Ovary (tissue), 9 donors: ENCODE data around the gene KCND3. TPM values are rescaled to one million over a fixed set of nuclear protein-coding genes. Genes with fewer than 3 reads are reported as not detected.

ENCODE experiments used
- DNase-seq, 5 donors: peaks; one replicate each; pipeline ENCODE4 v3.0.0-alpha.2; 2019 to 2020
- H3K27ac ChIP-seq, 2 donors: fragments of 200-600 bp; one replicate each; pipeline versions ENCODE4 v1.5.1 to v1.8.0; 2019 to 2022
- H3K27me3 ChIP-seq: fragments of 200-600 bp; one replicate; pipeline ENCODE4 v1.8.0; 2022
- H3K36me3 ChIP-seq: fragments of 200-600 bp; sonication (generic); one replicate; pipeline ENCODE4 v1.5.1; 2019
- H3K4me1 ChIP-seq: one replicate; pipeline ENCODE4 v1.8.1; 2013; ENCODE audit warnings: mild to moderate bottlenecking, moderate library complexity; ENCODE audit not compliant: insufficient read depth
- H3K4me3 ChIP-seq: fragments of 200-600 bp; sonication (generic); one replicate; pipeline ENCODE4 v1.5.1; 2017
- H3K9me3 ChIP-seq, 2 donors: fragments of 200-600 bp in 1 of 2; sonication (generic) in 1 of 2; one replicate each; pipeline versions ENCODE4 v1.5.1 to v1.8.1; 2013 to 2019; ENCODE audit warnings: mild to moderate bottlenecking in 1 of 2, moderate library complexity in 1 of 2
- EP300 ChIP-seq: sonication (generic); formaldehyde crosslinking; IDR thresholded peaks from one replicate; pipeline ENCODE4 v1.6.1; 2017; ENCODE audit warnings: antibody characterized with exemption
- POLR2A ChIP-seq: fragments of 450-650 bp; IDR thresholded peaks from one replicate; pipeline ENCODE4 v1.6.1; 2017; ENCODE audit warnings: antibody characterized with exemption, mild to moderate bottlenecking, moderate library complexity
- WGBS, 3 donors: extraction: QIAGEN DNeasy Blood & Tissue Kit in 1 of 3; methylation state at CpG; one replicate each; pipeline versions ENCODE4 v1.1.5 to v1.1.7; 2013 to 2017; 5-methylcytosine and 5-hydroxymethylcytosine counted together
- intact Hi-C, 4 donors: fragments of 100-400 bp; cut with DNase I; formaldehyde crosslinking; loops; one replicate each; pipeline versions ENCODE4 v1.11.0 to v1.15.1; 2022 to 2023
- polyA plus RNA-seq, 2 donors: library from polyadenylated mRNA; stranded (reverse); fragments of 200-250 nt in 1 of 2; fragments of 350-450 nt in 1 of 2; fragmentation: Illumina TruSeq in 1 of 2; extraction: RNeasy Lipid Tissue Mini Kit (QIAGEN cat#74804) in 1 of 2; gene quantifications; one replicate each; pipeline ENCODE4 v1.2.3, GENCODE V29; 2013 to 2014
- total RNA-seq, 7 donors: library from RNA; depleted of rRNA in 2 of 7; stranded (reverse); fragments of >200 nt in 2 of 7; fragmentation: NEBNext Ultra II Directional in 3 of 7; extraction: Animal tissue kit (Norgen Biotek cat#: 25700) in 3 of 7; gene quantifications; one replicate each; pipeline versions ENCODE4 v1.1.0 to v1.2.4, GENCODE V29; 2016 to 2023
- TF ChIP-seq, protein P1 (sequence below), 3 donors: fragments of 450-650 bp in 2 of 3; fragments of 200-600 bp in 1 of 3; IDR thresholded peaks; one replicate each; pipeline versions ENCODE4 v1.5.1 to v1.8.0; 2016 to 2022; ENCODE audit warnings: antibody characterized with exemption in 3 of 3, mild to moderate bottlenecking in 1 of 3
- donor health status: DM: no; HTN: no; CAD: no; lungs with moderate emphysema.
- donor health status: DM: no; HTN: no; CAD: no.
- donor health status: Bipolar disorder and iron deficiency.
- donor health status: DM: yes; HTN: yes; CAD: no.
- donor health status: DM: no; HTN: no; CAD: no.
- donor health status: DM: yes; HTN: yes; CAD: no.

The KCND3 gene
- total and polyA plus RNA-seq, 9 donors: 0.15 to 6.5 (median 0.60) TPM

DNA sequence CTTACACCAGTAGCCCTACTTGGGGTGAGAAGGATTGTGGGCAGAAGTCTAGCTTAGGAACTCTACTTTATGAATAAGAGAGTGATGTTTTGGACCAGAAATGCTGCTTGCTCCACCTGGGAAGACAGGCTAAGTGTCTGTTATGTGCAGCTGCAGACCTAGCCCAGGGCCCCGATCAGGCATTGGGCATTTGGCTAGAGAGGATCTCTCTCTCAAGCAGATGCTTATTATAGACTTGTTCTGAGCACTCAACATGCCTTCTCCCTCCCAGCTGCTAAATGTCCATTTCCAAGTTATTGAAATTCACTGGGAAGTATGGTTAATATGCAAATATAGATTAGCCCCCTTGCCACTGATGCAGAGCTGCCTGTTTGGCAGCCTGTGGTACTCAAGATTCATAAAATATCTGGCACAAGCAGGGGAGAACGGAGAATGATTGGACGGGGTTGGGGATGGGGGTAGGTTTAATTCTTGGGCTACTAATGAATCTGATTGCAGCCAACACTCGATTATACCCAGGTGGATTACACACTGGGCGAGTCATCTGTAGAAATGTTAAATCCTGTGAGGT lies 115.9 kb downstream of the KCND3 start:
- Histone ChIP-seq H3K4me1 (no peaks in the 10 kb centered on the region), H3K27me3 (no peaks in the 10 kb centered on the region), H3K4me3 (no peak overlapping the region), H3K36me3 (no peaks in the 10 kb centered on the region), H3K27ac (no peak overlapping the region), H3K9me3 (no peaks in the 10 kb centered on the region)
- TF ChIP-seq POLR2A (no peak), EP300 (no peak)
- TF ChIP-seq, protein P1, sequence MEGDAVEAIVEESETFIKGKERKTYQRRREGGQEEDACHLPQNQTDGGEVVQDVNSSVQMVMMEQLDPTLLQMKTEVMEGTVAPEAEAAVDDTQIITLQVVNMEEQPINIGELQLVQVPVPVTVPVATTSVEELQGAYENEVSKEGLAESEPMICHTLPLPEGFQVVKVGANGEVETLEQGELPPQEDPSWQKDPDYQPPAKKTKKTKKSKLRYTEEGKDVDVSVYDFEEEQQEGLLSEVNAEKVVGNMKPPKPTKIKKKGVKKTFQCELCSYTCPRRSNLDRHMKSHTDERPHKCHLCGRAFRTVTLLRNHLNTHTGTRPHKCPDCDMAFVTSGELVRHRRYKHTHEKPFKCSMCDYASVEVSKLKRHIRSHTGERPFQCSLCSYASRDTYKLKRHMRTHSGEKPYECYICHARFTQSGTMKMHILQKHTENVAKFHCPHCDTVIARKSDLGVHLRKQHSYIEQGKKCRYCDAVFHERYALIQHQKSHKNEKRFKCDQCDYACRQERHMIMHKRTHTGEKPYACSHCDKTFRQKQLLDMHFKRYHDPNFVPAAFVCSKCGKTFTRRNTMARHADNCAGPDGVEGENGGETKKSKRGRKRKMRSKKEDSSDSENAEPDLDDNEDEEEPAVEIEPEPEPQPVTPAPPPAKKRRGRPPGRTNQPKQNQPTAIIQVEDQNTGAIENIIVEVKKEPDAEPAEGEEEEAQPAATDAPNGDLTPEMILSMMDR (IDR thresholded peaks at IDR 0.05): no peak
- DNase-seq: no peak
- 65 to 76% (median 73%) methylated on average over 5 of the region's 5 CpGs for WGBS, 3 donors
- intact Hi-C loops: no loop called here

DNA sequence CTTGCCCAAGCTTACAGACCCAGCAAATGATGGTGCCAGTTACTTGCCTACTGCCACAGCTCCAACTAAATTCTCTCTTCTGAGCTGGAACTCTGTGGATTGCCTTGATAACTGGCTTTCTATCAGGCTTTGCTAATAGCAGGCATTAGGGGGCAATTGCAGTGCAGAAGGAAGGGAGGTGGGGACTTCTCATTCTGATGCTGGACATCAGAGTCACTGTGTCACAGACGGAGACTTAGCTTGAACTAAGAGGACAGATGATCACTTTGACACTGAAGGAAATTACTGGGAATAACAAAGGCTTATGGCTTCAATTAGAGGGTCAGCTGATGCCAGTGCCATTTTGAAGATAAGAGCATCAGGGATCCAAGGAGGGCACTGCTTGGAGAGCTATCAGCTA lies 119.3 kb downstream of the KCND3 start:
- Histone ChIP-seq H3K27me3 (no peaks in the 10 kb centered on the region), H3K36me3 (no peaks in the 10 kb centered on the region), H3K4me1 (no peaks in the 10 kb centered on the region), H3K27ac (no peak overlapping the region), H3K9me3 (no peaks in the 10 kb centered on the region), H3K4me3 (no peak overlapping the region)
- intact Hi-C loops: no loop called here
- 77 to 88% (median 80%) methylated on average over 1 of the region's 1 CpG for WGBS, 3 donors
- no peak for DNase-seq
- TF ChIP-seq EP300 (no peak), POLR2A (no peak)
- TF ChIP-seq, protein P1 (IDR thresholded peaks at IDR 0.05): no peak

DNA sequence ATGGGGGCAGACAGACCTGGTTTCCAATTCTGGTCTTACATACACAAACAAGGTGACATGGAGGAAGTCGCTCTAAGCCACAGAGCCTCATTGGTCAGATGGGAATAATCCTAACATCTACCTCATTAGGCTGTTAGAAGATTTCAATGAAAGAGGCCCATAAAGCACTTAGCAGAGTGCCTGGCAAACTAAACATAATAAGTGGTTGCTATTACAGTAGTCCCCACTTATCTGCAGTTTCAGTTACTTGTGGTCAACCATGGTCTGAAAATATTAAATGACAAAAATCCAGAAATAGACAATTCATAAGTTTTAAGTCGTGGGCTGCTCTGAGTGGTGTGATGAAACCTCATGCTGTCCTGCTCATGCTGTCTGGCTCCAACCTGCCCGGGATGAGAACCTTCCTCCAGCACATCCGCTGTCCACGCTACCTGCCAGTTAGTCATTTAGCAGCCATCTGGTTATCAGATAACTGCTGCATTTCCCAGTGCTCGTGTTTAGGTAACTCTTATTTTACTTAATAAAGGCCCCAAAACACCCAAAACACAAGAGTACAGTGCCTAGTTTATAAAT lies 121.5 kb downstream of the KCND3 start:
- intact Hi-C loops: no loop called here
- Histone ChIP-seq H3K4me1 (no peaks in the 10 kb centered on the region), H3K9me3 (no peaks in the 10 kb centered on the region), H3K27me3 (no peaks in the 10 kb centered on the region), H3K36me3 (no peaks in the 10 kb centered on the region), H3K27ac (no peak overlapping the region), H3K4me3 (no peak overlapping the region)
- 64 to 75% (median 68%) methylated on average over 6 of the region's 6 CpGs for WGBS, 3 donors
- TF ChIP-seq, protein P1 (IDR thresholded peaks at IDR 0.05): no peak
- TF ChIP-seq POLR2A: no peak
- TF ChIP-seq EP300: no peak
- no peak for DNase-seq

DNA sequence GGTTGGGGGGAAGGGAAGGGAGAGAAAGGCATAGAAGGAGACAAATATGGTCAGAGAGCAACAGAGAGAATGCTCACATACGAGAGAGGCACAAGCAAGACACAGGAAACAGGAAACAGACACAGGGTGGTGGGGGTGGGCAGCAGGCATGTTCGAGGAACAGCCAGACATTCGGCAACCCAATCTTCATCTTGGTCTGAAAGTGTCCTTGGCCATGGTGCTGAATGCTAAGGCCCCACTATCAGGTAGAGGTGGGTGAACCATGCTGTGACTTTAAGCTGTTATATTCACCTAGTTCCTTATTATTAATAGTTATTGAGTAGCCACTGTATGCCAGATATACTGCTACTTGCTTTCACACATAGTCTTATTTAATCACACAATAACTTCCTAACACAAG lies 124.6 kb downstream of the KCND3 start:
- intact Hi-C loops: no loop called here
- Histone ChIP-seq H3K9me3 (no peaks in the 10 kb centered on the region), H3K4me3 (no peak overlapping the region), H3K27me3 (no peaks in the 10 kb centered on the region), H3K4me1 (no peaks in the 10 kb centered on the region), H3K36me3 (no peaks in the 10 kb centered on the region), H3K27ac (no peak overlapping the region)
- WGBS, 3 donors: 2 to 4% (median 3%) methylated on average over 3 of the region's 3 CpGs
- TF ChIP-seq POLR2A (no peak), EP300 (no peak)
- TF ChIP-seq, protein P1 (IDR thresholded peaks at IDR 0.05): no peak
- DNase-seq: no peak
